Colonic mucosa (tissue), 4 donors: Measurements from ENCODE around the gene VIPAS39. TPM values are rescaled to one million over a fixed set of nuclear protein-coding genes. Genes with fewer than 3 reads are reported as not detected.
A peak's percentile ranks its signal among the peaks of the same experiment; 100 is the strongest.

ENCODE experiments used
- DNase-seq: peaks from one replicate; pipeline ENCODE4 v3.0.0-alpha.2; 2020
- H3K27ac ChIP-seq: fragments of 200-600 bp; one replicate; pipeline ENCODE4 v1.8.0; 2021
- H3K27me3 ChIP-seq: fragments of 200-600 bp; one replicate; pipeline ENCODE4 v1.8.0; 2021
- H3K36me3 ChIP-seq: fragments of 200-600 bp; one replicate; pipeline ENCODE4 v1.8.0; 2021
- H3K4me1 ChIP-seq: fragments of 200-600 bp; one replicate; pipeline ENCODE4 v1.8.0; 2021; ENCODE audit warnings: mild to moderate bottlenecking
- H3K4me3 ChIP-seq: fragments of 200-600 bp; one replicate; pipeline ENCODE4 v1.8.0; 2021
- H3K9ac ChIP-seq, 2 donors: one replicate each; pipeline ENCODE4 v1.7.0; 2013; ENCODE audit warnings: control low read depth in 2 of 2, low read depth in 2 of 2, low read length in 2 of 2
- H3K9me3 ChIP-seq: fragments of 200-600 bp; one replicate; pipeline ENCODE4 v1.8.0; 2021
- CTCF ChIP-seq: fragments of 200-600 bp; IDR thresholded peaks from one replicate; pipeline ENCODE4 v1.8.0; 2022; ENCODE audit warnings: antibody characterized with exemption, mild to moderate bottlenecking
- intact Hi-C: fragments of 100-400 bp; cut with DNase I; formaldehyde crosslinking; loops from one replicate; pipeline ENCODE4 v1.14.1; 2022
- total RNA-seq, 2 donors: library from RNA; stranded (reverse); fragmentation: NEBNext Ultra II Directional in 1 of 2; extraction: Animal tissue kit (Norgen Biotek cat#: 25700) in 1 of 2; gene quantifications; one replicate each; pipeline ENCODE4 v1.2.1, GENCODE V29; 2021
- donor health status: healthy.
- donor health status: DM: no; HTN: no; CAD: no.
- donor health status: DM: no; HTN: no; CAD: no.

Gene VIPAS39
- total RNA-seq, 2 donors from 2014 or later, result 16.3 to 17.5 TPM

GRCh38 chr14:77457115-77457521, 283 bp downstream of the VIPAS39 start:
- Histone ChIP-seq H3K36me3 (peaks cover 7% of the 10 kb centered on the region), H3K9ac (peak overlapping the region; percentile 87 to 97), H3K4me1 (peaks cover 6% of the 10 kb centered on the region), H3K27ac (peak overlapping the region; percentile 98), H3K4me3 (peak overlapping the region; percentile 92), H3K9me3 (no peaks in the 10 kb centered on the region), H3K27me3 (no peaks in the 10 kb centered on the region)
- DNase-seq, result no peak
- TF ChIP-seq CTCF, result no peak
- intact Hi-C loops, result loop anchor here (10.0 kb wide), 1 partner anchor 248 kb away; the partner anchor contains the start of genes ALKBH1 and SLIRP

GRCh38 chr14:77455966-77456640, 1.3 kb downstream of the VIPAS39 start:
- peak overlapping the region in 1 of 2 donors; percentile 97 for H3K9ac ChIP-seq
- no peak for DNase-seq

GRCh38 chr14:77442196-77442595, 15.2 kb downstream of the VIPAS39 start:
- Histone ChIP-seq H3K4me1 (no peaks in the 10 kb centered on the region), H3K36me3 (no peaks in the 10 kb centered on the region), H3K9me3 (no peaks in the 10 kb centered on the region), H3K27ac (no peak overlapping the region), H3K4me3 (no peak overlapping the region), H3K27me3 (no peaks in the 10 kb centered on the region), H3K9ac (no peak overlapping the region)
- no peak for DNase-seq
- intact Hi-C loops, result no loop called here
- no peak for TF ChIP-seq CTCF

More at GRCh38 chr14:77455966-77456640, 1.3 kb downstream of the VIPAS39 start:
- Histone ChIP-seq H3K27ac (no peak overlapping the region), H3K36me3 (peaks cover 1% of the 10 kb centered on the region), H3K9me3 (no peaks in the 10 kb centered on the region), H3K4me1 (peaks cover 6% of the 10 kb centered on the region), H3K4me3 (no peak overlapping the region), H3K27me3 (no peaks in the 10 kb centered on the region)
- intact Hi-C loops, result loop anchor here (10.0 kb wide), 1 partner anchor 249 kb away; the partner anchor contains the start of genes ALKBH1 and SLIRP
- no peak for TF ChIP-seq CTCF

GRCh38 chr14:77439861-77440260, 17.5 kb downstream of the VIPAS39 start:
- H3K9me3 ChIP-seq, result no peaks in the 10 kb centered on the region
- H3K4me3 ChIP-seq, result no peak overlapping the region
- no peak overlapping the region for H3K9ac ChIP-seq
- H3K27me3 ChIP-seq, result no peaks in the 10 kb centered on the region
- DNase-seq, result no peak
- peaks cover 6% of the 10 kb centered on the region for H3K36me3 ChIP-seq
- no peaks in the 10 kb centered on the region for H3K4me1 ChIP-seq
- TF ChIP-seq CTCF, result no peak
- H3K27ac ChIP-seq, result no peak overlapping the region
- intact Hi-C loops, result no loop called here

GRCh38 chr14:77438596-77438995, 18.8 kb downstream of the VIPAS39 start:
- Histone ChIP-seq H3K9me3 (no peaks in the 10 kb centered on the region), H3K27me3 (no peaks in the 10 kb centered on the region), H3K4me1 (no peaks in the 10 kb centered on the region), H3K36me3 (peaks cover 6% of the 10 kb centered on the region), H3K9ac (no peak overlapping the region), H3K27ac (no peak overlapping the region), H3K4me3 (no peak overlapping the region)
- no peak for TF ChIP-seq CTCF
- intact Hi-C loops, result no loop called here
- DNase-seq, result no peak
